KOPT-K1 (cell line): ENCODE data around the gene CBLB.

Experiments
- H3K27ac ChIP-seq: fragments of 200-600 bp; sonication (generic); 2 replicates; pipeline ENCODE4 v1.5.1; 2016; ENCODE audit warnings: antibody characterized with exemption, mild to moderate bottlenecking, low read depth, low read length; ENCODE audit not compliant: poor library complexity, severe bottlenecking
- H3K36me3 ChIP-seq: fragments of 200-600 bp; sonication (generic); 2 replicates; pipeline ENCODE4 v1.5.1; 2017; ENCODE audit warnings: antibody characterized with exemption, mild to moderate bottlenecking, low read length, moderate library complexity; ENCODE audit not compliant: insufficient read depth
- H3K9me3 ChIP-seq: fragments of 200-600 bp; sonication (generic); 2 replicates; pipeline ENCODE4 v1.5.1; 2017; ENCODE audit warnings: antibody characterized with exemption, low read length, mild to moderate bottlenecking; ENCODE audit not compliant: insufficient read depth, poor library complexity, severe bottlenecking

CBLB gene

GRCh38 chr3:105864212-105864611 is 4.6 kb downstream of the CBLB start:
- Histone ChIP-seq H3K27ac (no peak overlapping the region), H3K9me3 (no peaks in the 10 kb centered on the region), H3K36me3 (no peaks in the 10 kb centered on the region; the same call in 1 of the 2 replicates)

- H3K9me3 ChIP-seq = no peaks in the 10 kb centered on the region
- no peaks in the 10 kb centered on the region; the same call in 1 of the 2 replicates for H3K36me3 ChIP-seq
- no peak overlapping the region for H3K27ac ChIP-seq
Observed at GRCh38 chr3:105863608-105864007, 5.2 kb downstream of the CBLB start.

- no peaks in the 10 kb centered on the region; the same call in 1 of the 2 replicates for H3K36me3 ChIP-seq
- H3K27ac ChIP-seq = no peak overlapping the region
- no peaks in the 10 kb centered on the region for H3K9me3 ChIP-seq
Observed at GRCh38 chr3:105862217-105862616, 6.6 kb downstream of the CBLB start.

GRCh38 chr3:105860641-105861040 is 8.2 kb downstream of the CBLB start:
- H3K9me3 ChIP-seq = no peaks in the 10 kb centered on the region
- no peaks in the 10 kb centered on the region; the same call in 1 of the 2 replicates for H3K36me3 ChIP-seq
- no peak overlapping the region for H3K27ac ChIP-seq

GRCh38 chr3:105858017-105858416 is 10.8 kb downstream of the CBLB start:
- no peak overlapping the region for H3K27ac ChIP-seq
- H3K9me3 ChIP-seq = no peaks in the 10 kb centered on the region
- H3K36me3 ChIP-seq = peaks cover 4% of the 10 kb centered on the region; the same call in 1 of the 2 replicates

- Histone ChIP-seq H3K27ac (no peak overlapping the region), H3K36me3 (peaks cover 7% of the 10 kb centered on the region; the same call in 1 of the 2 replicates), H3K9me3 (no peaks in the 10 kb centered on the region)
Observed at GRCh38 chr3:105857601-105858000, 11.2 kb downstream of the CBLB start.

- Histone ChIP-seq H3K9me3 (no peaks in the 10 kb centered on the region), H3K36me3 (peaks cover 7% of the 10 kb centered on the region; the same call in 1 of the 2 replicates), H3K27ac (no peak overlapping the region)
Observed at GRCh38 chr3:105856605-105857004, 12.2 kb downstream of the CBLB start.

- Histone ChIP-seq H3K36me3 (peaks cover 7% of the 10 kb centered on the region; the same call in 1 of the 2 replicates), H3K27ac (no peak overlapping the region), H3K9me3 (no peaks in the 10 kb centered on the region)
Observed at GRCh38 chr3:105853801-105854432, 14.9 kb downstream of the CBLB start.

- H3K27ac ChIP-seq = no peak overlapping the region
- peaks cover 7% of the 10 kb centered on the region; the same call in 1 of the 2 replicates for H3K36me3 ChIP-seq
- no peaks in the 10 kb centered on the region for H3K9me3 ChIP-seq
Observed at GRCh38 chr3:105851582-105851981, 17.2 kb downstream of the CBLB start.

- H3K27ac ChIP-seq = no peak overlapping the region
- no peaks in the 10 kb centered on the region for H3K9me3 ChIP-seq
- peaks cover 7% of the 10 kb centered on the region; the same call in 1 of the 2 replicates for H3K36me3 ChIP-seq
Observed at GRCh38 chr3:105851176-105851575, 17.6 kb downstream of the CBLB start.

- Histone ChIP-seq H3K36me3 (peaks cover 7% of the 10 kb centered on the region; the same call in 1 of the 2 replicates), H3K27ac (no peak overlapping the region), H3K9me3 (no peaks in the 10 kb centered on the region)
Observed at GRCh38 chr3:105850593-105850992, 18.2 kb downstream of the CBLB start.

- Histone ChIP-seq H3K36me3 (peaks cover 7% of the 10 kb centered on the region; the same call in 1 of the 2 replicates), H3K27ac (no peak overlapping the region), H3K9me3 (no peaks in the 10 kb centered on the region)
Observed at GRCh38 chr3:105848821-105849220, 20.0 kb downstream of the CBLB start.

- H3K27ac ChIP-seq = no peak overlapping the region
- H3K9me3 ChIP-seq = no peaks in the 10 kb centered on the region
- H3K36me3 ChIP-seq = peaks cover 2% of the 10 kb centered on the region; the same call in 1 of the 2 replicates
Observed at GRCh38 chr3:105847865-105848264, 20.9 kb downstream of the CBLB start.

- H3K36me3 ChIP-seq = no peaks in the 10 kb centered on the region
- no peaks in the 10 kb centered on the region for H3K9me3 ChIP-seq
- H3K27ac ChIP-seq = no peak overlapping the region
Observed at GRCh38 chr3:105847452-105847851, 21.4 kb downstream of the CBLB start.

GRCh38 chr3:105846809-105847208 is 22.0 kb downstream of the CBLB start:
- Histone ChIP-seq H3K9me3 (no peaks in the 10 kb centered on the region), H3K27ac (no peak overlapping the region), H3K36me3 (no peaks in the 10 kb centered on the region)

- Histone ChIP-seq H3K27ac (no peak overlapping the region), H3K9me3 (no peaks in the 10 kb centered on the region), H3K36me3 (no peaks in the 10 kb centered on the region)
Observed at GRCh38 chr3:105845488-105845887, 23.3 kb downstream of the CBLB start.
